ENCODE measurements around the gene ANKLE1.

Gene ANKLE1

GRCh38 chr19:17259934-17260333, 21.8 kb upstream of the ANKLE1 start:
- TF ChIP-seq CTCF (IDR thresholded peaks at IDR 0.05; ENCODE audit: control insufficient read depth, insufficient read depth, low read depth, low read length, missing control alignments), result no peak
- DNase-seq (ENCODE audit: low read depth), result no peak
- H3K4me3 ChIP-seq (ENCODE audit: control insufficient read depth, low read depth, low read length), result no peak overlapping the region

DNA sequence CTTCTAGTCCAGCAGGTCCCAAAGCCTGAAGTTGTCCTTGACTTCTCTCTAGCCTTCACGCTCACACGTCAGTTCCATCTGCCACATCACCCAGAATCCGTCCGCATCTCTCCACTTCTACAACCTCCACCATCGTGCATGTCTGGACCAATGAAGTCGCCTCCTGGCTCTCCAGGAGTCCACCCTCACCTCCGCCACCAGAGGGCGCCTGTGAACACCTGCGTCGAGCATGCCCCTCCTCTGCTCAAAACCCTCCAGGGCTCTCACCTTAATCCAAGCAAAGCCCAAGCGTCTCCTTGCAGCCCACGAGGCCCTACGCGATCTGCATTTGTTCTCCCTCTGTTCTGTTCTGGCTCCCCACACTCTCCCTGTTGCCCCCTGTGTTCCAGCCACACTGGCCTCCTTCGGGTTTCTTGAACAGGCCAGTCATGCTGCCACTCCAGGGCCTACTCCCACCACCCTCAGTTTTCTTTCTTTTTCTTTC, 20.8 kb upstream of the ANKLE1 start:
- no peak overlapping the region for H3K4me3 ChIP-seq (ENCODE audit: control insufficient read depth, low read depth, low read length)
- peak; percentile 92 for TF ChIP-seq CTCF (IDR thresholded peaks at IDR 0.05; ENCODE audit: control insufficient read depth, insufficient read depth, low read depth, low read length, missing control alignments)
- no peak for DNase-seq (ENCODE audit: low read depth)

- H3K4me3 ChIP-seq (ENCODE audit: control insufficient read depth, low read depth, low read length), result no peak overlapping the region
- TF ChIP-seq CTCF (IDR thresholded peaks at IDR 0.05; ENCODE audit: control insufficient read depth, insufficient read depth, low read depth, low read length, missing control alignments), result no peak
- no peak for DNase-seq (ENCODE audit: low read depth)
Measured at GRCh38 chr19:17262557-17262956, 19.1 kb upstream of the ANKLE1 start.

DNA sequence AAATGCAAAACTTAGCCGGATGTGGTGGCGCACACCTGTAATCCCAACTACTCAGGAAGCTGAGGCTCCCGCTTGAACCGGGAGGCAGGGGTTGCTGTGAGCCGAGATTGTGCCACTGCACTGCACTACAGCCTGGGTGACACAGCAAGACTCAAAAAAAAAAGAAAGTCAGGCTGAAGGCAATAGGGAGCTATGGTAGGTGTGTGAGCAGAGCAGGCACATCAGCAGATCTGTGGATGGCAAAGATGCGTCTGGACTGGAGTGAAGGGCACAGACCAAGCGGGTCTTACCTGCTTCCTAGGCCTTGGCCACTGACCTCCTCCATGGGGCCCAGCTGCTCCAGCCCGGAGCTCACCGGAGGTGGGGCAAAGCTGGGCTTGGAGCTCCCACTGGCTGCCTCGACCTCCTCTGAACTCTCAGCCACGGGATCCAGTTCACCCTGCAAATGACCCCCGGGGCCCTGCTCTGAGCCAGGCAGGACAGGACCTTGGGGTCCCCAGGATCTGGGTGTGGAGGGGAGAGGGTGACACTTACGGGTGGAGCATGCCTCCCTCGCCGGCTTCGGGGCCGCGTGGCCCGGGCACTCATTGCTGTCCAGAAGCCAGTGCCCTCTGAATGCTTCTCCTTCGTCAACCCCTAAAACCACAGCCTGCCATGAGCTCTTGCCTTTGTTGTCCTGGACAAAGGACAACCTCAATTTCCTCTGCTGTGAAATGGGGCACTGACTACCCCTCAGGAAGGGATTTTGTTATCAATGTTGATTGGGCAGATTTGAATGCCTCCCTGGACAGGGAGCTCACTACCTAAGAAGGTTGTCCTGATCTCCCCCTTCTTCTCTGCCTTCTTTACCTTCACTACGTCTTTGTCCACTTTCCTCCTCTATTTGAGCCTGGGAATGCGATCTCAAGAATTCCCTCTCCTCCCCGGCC, 17.7 kb upstream of the ANKLE1 start:
- no peak for DNase-seq (ENCODE audit: low read depth)
- H3K4me3 ChIP-seq (ENCODE audit: control insufficient read depth, low read depth, low read length), result no peak overlapping the region
- no peak for TF ChIP-seq CTCF (IDR thresholded peaks at IDR 0.05; ENCODE audit: control insufficient read depth, insufficient read depth, low read depth, low read length, missing control alignments)

DNA sequence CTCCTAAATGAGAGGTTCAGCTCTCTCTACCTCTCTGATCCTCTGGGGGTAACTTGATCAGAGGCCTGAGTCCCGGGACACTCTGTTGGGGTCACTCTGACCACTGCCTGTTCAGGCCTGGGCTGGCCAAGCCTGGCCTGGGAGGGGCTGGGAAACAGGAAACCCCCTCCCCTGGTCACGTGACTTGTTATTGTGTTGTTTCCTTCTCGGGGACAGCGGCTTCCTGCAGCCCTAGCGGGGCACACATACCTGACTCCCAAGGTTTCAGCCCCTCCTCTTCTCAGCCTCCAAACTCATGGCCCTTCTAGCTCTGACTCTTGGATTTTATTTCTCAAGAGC, 17.1 kb upstream of the ANKLE1 start, which contains the start of gene USHBP1:
TSS of gene USHBP1 (minus strand) at position 105 of the 339 bp plus-strand sequence. CDS start 446 bp downstream, outside the sequence.
- no peak for DNase-seq (ENCODE audit: low read depth)
- TF ChIP-seq CTCF (IDR thresholded peaks at IDR 0.05; ENCODE audit: control insufficient read depth, insufficient read depth, low read depth, low read length, missing control alignments), result no peak
- H3K4me3 ChIP-seq (ENCODE audit: control insufficient read depth, low read depth, low read length), result no peak within 1 kb of the TSS

- H3K4me3 ChIP-seq (ENCODE audit: control insufficient read depth, low read depth, low read length), result no peak overlapping the region
- no peak for DNase-seq (ENCODE audit: low read depth)
- no peak for TF ChIP-seq CTCF (IDR thresholded peaks at IDR 0.05; ENCODE audit: control insufficient read depth, insufficient read depth, low read depth, low read length, missing control alignments)
Measured at GRCh38 chr19:17266026-17266425, 15.7 kb upstream of the ANKLE1 start.
